Sigmoid colon (tissue), 7 donors: ENCODE measurements around the gene ZNF304. TPM values are rescaled to one million over a fixed set of nuclear protein-coding genes. Genes with fewer than 3 reads are reported as not detected.

Source experiments
- DNase-seq: peaks from one replicate; pipeline ENCODE4 v3.0.0-alpha.2; 2019
- H3K27ac ChIP-seq, 4 donors: fragments of 200-600 bp; sonication (generic); one replicate each; pipeline ENCODE4 v1.5.1; 2016 to 2019; ENCODE audit warnings: mild to moderate bottlenecking in 1 of 4
- H3K27me3 ChIP-seq, 3 donors: fragments of 200-600 bp; sonication (generic); one replicate each; pipeline ENCODE4 v1.5.1; 2019; ENCODE audit warnings: mild to moderate bottlenecking in 1 of 3
- H3K36me3 ChIP-seq, 4 donors: fragments of 200-600 bp; sonication (generic); one replicate each; pipeline ENCODE4 v1.5.1; 2016 to 2019
- H3K4me1 ChIP-seq, 4 donors: fragments of 200-600 bp; sonication (generic); one replicate each; pipeline ENCODE4 v1.5.1; 2017 to 2019
- H3K4me3 ChIP-seq, 4 donors: fragments of 200-600 bp; sonication (generic); one replicate each; pipeline ENCODE4 v1.5.1; 2017 to 2019; ENCODE audit warnings: mild to moderate bottlenecking in 2 of 4, moderate library complexity in 1 of 4
- H3K9me3 ChIP-seq, 4 donors: fragments of 200-600 bp in 3 of 4; sonication (generic) in 3 of 4; one replicate each; pipeline versions ENCODE4 v1.5.1 to v1.6.1; 2013 to 2019
- EP300 ChIP-seq, 4 donors: sonication (generic); formaldehyde crosslinking; IDR thresholded peaks; one replicate each; pipeline ENCODE4 v1.6.1; 2017; ENCODE audit warnings: antibody characterized with exemption in 4 of 4
- POLR2A ChIP-seq, 2 donors: fragments of 450-650 bp; IDR thresholded peaks; one replicate each; pipeline ENCODE4 v1.6.1; 2016; ENCODE audit warnings: antibody characterized with exemption in 2 of 2, mild to moderate bottlenecking in 2 of 2, moderate library complexity in 2 of 2
- POLR2AphosphoS5 ChIP-seq, 4 donors: sonication (generic); formaldehyde crosslinking; IDR thresholded peaks; one replicate each; pipeline ENCODE4 v1.6.1; 2017; ENCODE audit warnings: antibody characterized with exemption in 4 of 4
- WGBS, 2 donors: extraction: QIAGEN DNeasy Blood & Tissue Kit; methylation state at CpG; one replicate each; pipeline ENCODE4 v1.1.7; 2013; 5-methylcytosine and 5-hydroxymethylcytosine counted together
- intact Hi-C: fragments of 100-400 bp; cut with DNase I; formaldehyde crosslinking; loops from one replicate; pipeline ENCODE4 v1.15.1; 2023
- polyA plus RNA-seq, 3 donors: library from polyadenylated mRNA; stranded (reverse); fragments of 200-250 nt; gene quantifications; one replicate each; pipeline ENCODE4 v1.2.3, GENCODE V29; 2013
- total RNA-seq, 4 donors: library from RNA; depleted of rRNA; stranded (reverse); fragments of >200 nt; gene quantifications; one replicate each; pipeline ENCODE4 v1.1.0, GENCODE V29; 2016
- TF ChIP-seq, protein P1 (sequence below), 4 experiments: fragments of 450-650 bp in 3 of 4; fragments of 200-600 bp in 1 of 4; IDR thresholded peaks; one replicate each; pipeline ENCODE4 v1.5.1; 2016 to 2019; ENCODE audit warnings: antibody characterized with exemption in 4 of 4, mild to moderate bottlenecking in 3 of 4, moderate library complexity in 2 of 4
- donor health status: healthy with polysubstance abuse.
- donor health status: Bipolar disorder and iron deficiency.
- donor health status: healthy.

The ZNF304 gene
- total and polyA plus RNA-seq, 7 donors = 0.92 to 9.6 (median 7.1) TPM

DNA sequence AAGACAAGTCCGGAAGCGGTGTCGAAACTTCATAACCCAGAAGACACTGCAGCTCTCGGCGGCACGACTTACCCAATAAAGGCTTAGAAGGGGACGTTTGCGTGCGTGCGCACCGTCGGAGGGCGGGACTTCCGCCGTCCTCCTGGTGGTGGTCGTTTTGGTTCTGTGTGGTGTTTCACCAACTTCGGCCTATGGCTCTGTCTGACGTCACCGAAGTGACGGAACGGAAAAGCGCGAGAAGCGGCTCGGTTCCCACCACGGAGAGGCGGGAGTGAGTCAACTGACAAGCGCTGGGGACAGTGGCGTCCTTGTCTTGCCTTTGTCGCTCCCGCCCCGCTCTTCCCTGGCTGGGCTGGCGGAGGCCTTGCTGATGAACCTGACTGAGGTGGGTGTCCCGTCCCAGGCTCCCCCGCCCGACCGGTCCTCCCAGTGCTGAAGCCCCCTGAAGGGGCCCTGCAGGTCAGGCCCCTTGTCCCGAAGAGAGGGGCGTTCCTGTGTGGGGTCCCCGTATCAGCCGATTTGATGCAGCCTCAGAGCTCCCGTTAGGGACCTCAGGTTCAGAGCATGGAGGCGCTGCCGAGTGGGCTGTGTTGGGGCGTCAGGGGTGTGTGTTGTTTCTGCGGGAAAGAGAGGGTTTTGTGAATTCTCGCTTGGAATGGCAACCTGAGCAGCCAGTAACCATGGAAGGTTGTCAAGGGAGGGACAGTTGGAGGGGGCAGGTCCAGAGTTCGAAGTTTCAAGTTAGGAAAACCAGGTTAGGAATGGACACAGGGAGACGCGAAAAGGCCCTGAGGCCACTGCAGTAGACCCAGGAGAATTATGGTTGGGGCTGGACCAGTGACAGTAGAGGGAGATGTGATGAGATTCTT, 38.9 kb downstream of the ZNF304 start, which contains the start of gene ZNF548:
TSS of gene ZNF548 (plus strand) at position 125 of the 869 bp plus-strand sequence. CDS start at position 371, 246 bp downstream.
- Histone ChIP-seq H3K9me3 (peaks cover 0 to 3% (median 0%) of the 10 kb centered on the region in 4 donors), H3K27ac (peak within 1 kb of the TSS; percentile 89 to 95 (median 92)), H3K27me3 (no peaks in the 10 kb centered on the region), H3K4me3 (peak within 1 kb of the TSS; percentile 67 to 91 (median 82)), H3K36me3 (peaks cover 0 to 24% (median 11%) of the 10 kb centered on the region in 4 donors), H3K4me1 (peaks cover 4 to 26% (median 14%) of the 10 kb centered on the region in 4 donors)
- WGBS, 2 donors = 1% methylated on average over 50 of the region's 50 CpGs
- peak in 1 of 4 donors; percentile 87 for TF ChIP-seq EP300 (IDR thresholded peaks at IDR 0.05)
- TF ChIP-seq, protein P1, sequence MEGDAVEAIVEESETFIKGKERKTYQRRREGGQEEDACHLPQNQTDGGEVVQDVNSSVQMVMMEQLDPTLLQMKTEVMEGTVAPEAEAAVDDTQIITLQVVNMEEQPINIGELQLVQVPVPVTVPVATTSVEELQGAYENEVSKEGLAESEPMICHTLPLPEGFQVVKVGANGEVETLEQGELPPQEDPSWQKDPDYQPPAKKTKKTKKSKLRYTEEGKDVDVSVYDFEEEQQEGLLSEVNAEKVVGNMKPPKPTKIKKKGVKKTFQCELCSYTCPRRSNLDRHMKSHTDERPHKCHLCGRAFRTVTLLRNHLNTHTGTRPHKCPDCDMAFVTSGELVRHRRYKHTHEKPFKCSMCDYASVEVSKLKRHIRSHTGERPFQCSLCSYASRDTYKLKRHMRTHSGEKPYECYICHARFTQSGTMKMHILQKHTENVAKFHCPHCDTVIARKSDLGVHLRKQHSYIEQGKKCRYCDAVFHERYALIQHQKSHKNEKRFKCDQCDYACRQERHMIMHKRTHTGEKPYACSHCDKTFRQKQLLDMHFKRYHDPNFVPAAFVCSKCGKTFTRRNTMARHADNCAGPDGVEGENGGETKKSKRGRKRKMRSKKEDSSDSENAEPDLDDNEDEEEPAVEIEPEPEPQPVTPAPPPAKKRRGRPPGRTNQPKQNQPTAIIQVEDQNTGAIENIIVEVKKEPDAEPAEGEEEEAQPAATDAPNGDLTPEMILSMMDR (IDR thresholded peaks at IDR 0.05) = peak; percentile 12 to 42 (median 26)
- TF ChIP-seq POLR2A (IDR thresholded peaks at IDR 0.05) = peak; percentile 57 to 74
- peak; percentile 92 to 97 (median 94) for TF ChIP-seq POLR2AphosphoS5 (IDR thresholded peaks at IDR 0.05)
- DNase-seq = peak; percentile 98
- intact Hi-C loops = loop anchor here (1.0 kb wide), 1 partner anchor 27 kb away; the partner anchor contains the start of genes TRAPPC2B and ZNF547

DNA sequence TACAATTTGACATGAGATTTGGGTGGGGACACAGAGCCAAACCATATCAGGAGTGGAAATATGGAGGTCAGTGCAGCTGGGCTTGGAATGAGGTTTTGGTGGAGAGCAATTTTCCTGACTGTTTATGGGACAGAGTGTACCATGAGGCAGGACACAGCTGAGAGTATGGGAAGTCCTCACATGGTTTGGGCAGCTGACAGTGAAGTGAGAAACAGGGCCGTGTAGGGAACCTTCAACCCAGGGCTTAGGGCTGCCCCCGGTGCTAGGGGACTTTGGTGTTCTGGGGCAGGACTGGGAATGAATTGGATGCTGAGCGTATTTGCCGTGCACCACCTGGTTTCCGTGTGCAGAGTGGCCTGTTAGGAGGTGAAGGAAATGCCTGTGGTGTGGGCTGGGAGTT, 44.6 kb downstream of the ZNF304 start:
- Histone ChIP-seq H3K27me3 (no peaks in the 10 kb centered on the region), H3K4me1 (peaks cover 0 to 16% (median 5%) of the 10 kb centered on the region in 4 donors), H3K27ac (no peak overlapping the region), H3K4me3 (no peak overlapping the region), H3K36me3 (peaks cover 26 to 78% (median 47%) of the 10 kb centered on the region in 4 donors), H3K9me3 (peaks cover 9 to 28% (median 19%) of the 10 kb centered on the region in 4 donors)
- TF ChIP-seq EP300 (IDR thresholded peaks at IDR 0.05) (no peak), POLR2A (IDR thresholded peaks at IDR 0.05) (no peak), POLR2AphosphoS5 (IDR thresholded peaks at IDR 0.05) (no peak)
- TF ChIP-seq, protein P1 (IDR thresholded peaks at IDR 0.05) = no peak
- 92 to 93% methylated on average over 5 of the region's 5 CpGs for WGBS, 2 donors
- DNase-seq = no peak
- intact Hi-C loops = no loop called here

DNA sequence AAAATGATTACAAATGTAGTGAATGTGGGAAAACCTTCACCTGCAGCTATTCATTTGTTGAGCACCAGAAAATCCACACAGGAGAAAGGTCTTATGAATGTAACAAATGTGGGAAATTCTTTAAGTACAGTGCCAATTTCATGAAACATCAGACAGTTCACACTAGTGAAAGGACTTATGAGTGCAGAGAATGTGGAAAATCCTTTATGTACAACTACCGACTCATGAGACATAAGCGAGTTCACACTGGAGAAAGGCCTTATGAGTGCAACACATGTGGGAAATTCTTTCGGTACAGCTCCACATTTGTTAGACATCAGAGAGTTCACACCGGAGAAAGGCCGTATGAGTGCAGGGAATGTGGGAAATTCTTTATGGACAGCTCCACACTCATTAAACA, 47.8 kb downstream of the ZNF304 start:
- TF ChIP-seq EP300 (IDR thresholded peaks at IDR 0.05) (no peak), POLR2AphosphoS5 (IDR thresholded peaks at IDR 0.05) (no peak), POLR2A (IDR thresholded peaks at IDR 0.05) (no peak)
- TF ChIP-seq, protein P1 (IDR thresholded peaks at IDR 0.05) = no peak
- H3K4me3 ChIP-seq = no peak overlapping the region
- WGBS, 2 donors = 97 to 99% methylated on average over 5 of the region's 5 CpGs
- H3K27ac ChIP-seq = no peak overlapping the region
- intact Hi-C loops = no loop called here
- no peaks in the 10 kb centered on the region for H3K27me3 ChIP-seq
- H3K9me3 ChIP-seq = peaks cover 9 to 29% (median 23%) of the 10 kb centered on the region in 4 donors
- no peak for DNase-seq
- H3K36me3 ChIP-seq = peaks cover 26 to 76% (median 42%) of the 10 kb centered on the region in 4 donors
- no peaks in the 10 kb centered on the region for H3K4me1 ChIP-seq

DNA sequence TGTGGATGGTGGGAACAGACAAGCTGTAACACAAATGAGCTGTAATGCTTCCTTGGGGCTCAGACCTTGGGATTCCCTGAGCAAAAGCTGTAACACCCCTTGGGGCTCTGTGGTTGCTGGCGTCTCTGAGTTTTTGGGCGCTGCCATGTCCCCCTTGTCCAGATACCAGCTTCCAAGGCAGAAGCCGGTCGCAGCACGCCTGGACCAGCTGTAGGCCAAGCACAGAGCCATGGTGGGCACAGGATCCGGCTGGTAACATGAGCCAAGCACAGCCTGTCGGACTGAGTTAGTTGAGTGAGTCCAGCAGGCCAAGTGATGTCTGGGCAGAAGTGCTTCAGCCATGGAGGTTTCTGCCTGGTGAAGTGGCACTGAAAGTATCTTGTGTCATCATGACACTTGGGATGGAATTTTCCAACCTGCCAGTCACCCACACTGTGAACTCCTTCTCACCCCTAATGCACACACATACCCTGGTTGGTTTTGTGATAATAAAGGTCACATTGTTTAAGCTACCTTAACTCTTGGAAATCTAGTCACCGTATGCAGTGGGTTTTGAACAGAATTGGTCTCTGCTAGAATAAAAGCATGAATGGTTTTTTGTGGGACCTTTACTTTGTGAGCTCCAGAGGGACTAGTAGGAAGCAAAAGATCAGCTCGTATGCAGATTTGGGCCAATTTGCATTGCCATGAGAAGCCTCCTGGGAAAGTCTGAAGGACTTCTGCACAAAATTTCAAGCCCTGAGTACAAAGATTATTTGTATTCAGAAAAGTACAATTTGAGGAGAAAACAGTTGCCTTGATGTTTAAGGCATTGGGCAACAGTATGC, 52.9 kb downstream of the ZNF304 start:
- intact Hi-C loops = no loop called here
- H3K27me3 ChIP-seq = no peaks in the 10 kb centered on the region
- DNase-seq = no peak
- H3K4me1 ChIP-seq = no peaks in the 10 kb centered on the region
- H3K27ac ChIP-seq = no peak overlapping the region
- 95% methylated on average over 9 of the region's 9 CpGs for WGBS, 2 donors
- H3K36me3 ChIP-seq = peaks cover 3 to 30% (median 6%) of the 10 kb centered on the region in 4 donors
- TF ChIP-seq EP300 (IDR thresholded peaks at IDR 0.05) (no peak), POLR2AphosphoS5 (IDR thresholded peaks at IDR 0.05) (no peak), POLR2A (IDR thresholded peaks at IDR 0.05) (no peak)
- TF ChIP-seq, protein P1 (IDR thresholded peaks at IDR 0.05) = no peak
- no peak overlapping the region for H3K4me3 ChIP-seq
- H3K9me3 ChIP-seq = peaks cover 0 to 12% (median 8%) of the 10 kb centered on the region in 4 donors
